WTC11 (cell line): ENCODE measurements around the gene ATL1. TPM values are rescaled to one million over a fixed set of nuclear protein-coding genes. Genes with fewer than 3 reads are reported as not detected.

ENCODE experiments used
- ATAC-seq: fragments of 200-7000 bp; cut with Tn5 transposase; 2 replicates; pipeline ENCODE4 v1.10.0; 2021; ENCODE audit warnings: mild to moderate bottlenecking, moderate library complexity
- CTCF ChIA-PET: fragments of 300-600 bp; sonication (Branson Sonifier 250); formaldehyde crosslinking; loops from one replicate; lab custom pipeline; 2021; ENCODE audit warnings: antibody characterized with exemption; lab: Charles Lee
- POLR2A ChIA-PET: fragments of 350-600 bp; sonication (Branson Sonifier 250); formaldehyde crosslinking; loops from one replicate; lab custom pipeline; 2021; ENCODE audit warnings: antibody characterized with exemption; lab: Charles Lee
- DNase-seq: peaks from one replicate; pipeline ENCODE4 v3.0.0; 2021; ENCODE audit warnings: low spot score
- H3K27ac Mint-ChIP-seq: 2 replicates; pipeline ENCODE4 v1.8.0; 2021; ENCODE audit warnings: mixed read lengths
- H3K27me3 Mint-ChIP-seq: 2 replicates; pipeline ENCODE4 v1.8.0; 2021; ENCODE audit warnings: low read depth, mild to moderate bottlenecking, moderate library complexity, mixed read lengths
- H3K36me3 Mint-ChIP-seq: 2 replicates; pipeline ENCODE4 v1.8.0; 2021; ENCODE audit warnings: mixed read lengths
- H3K4me1 Mint-ChIP-seq: 2 replicates; pipeline ENCODE4 v1.8.0; 2022; ENCODE audit warnings: mixed read lengths
- H3K4me3 Mint-ChIP-seq: 2 replicates; pipeline ENCODE4 v1.8.0; 2021; ENCODE audit warnings: mild to moderate bottlenecking, moderate library complexity, mixed read lengths
- H3K9me3 Mint-ChIP-seq: 2 replicates; pipeline ENCODE4 v1.8.0; 2021; ENCODE audit warnings: mixed read lengths
- ATF2 ChIP-seq: sonication (generic); formaldehyde crosslinking; IDR thresholded peaks from 2 replicates; pipeline ENCODE4 v1.8.1; 2022; ENCODE audit warnings: low read depth, missing genetic modification reagents, borderline replicate concordance
- ATF6 ChIP-seq: sonication (generic); formaldehyde crosslinking; IDR thresholded peaks from 2 replicates; pipeline ENCODE4 v1.8.1; 2023; ENCODE audit warnings: mild to moderate bottlenecking, missing genetic modification reagents
- CDX4 ChIP-seq: fragments of 250-450 bp; sonication (Bioruptor Pico); IDR thresholded peaks from 2 replicates; pipeline ENCODE4 v1.9.0; 2021; ENCODE audit warnings: moderate library complexity, mild to moderate bottlenecking, inconsistent platforms, borderline replicate concordance
- CREB1 ChIP-seq: sonication (generic); formaldehyde crosslinking; IDR thresholded peaks from 2 replicates; pipeline ENCODE4 v1.8.0; 2023; ENCODE audit warnings: mild to moderate bottlenecking, missing genetic modification reagents
- CREM ChIP-seq: sonication (generic); formaldehyde crosslinking; IDR thresholded peaks from 2 replicates; pipeline ENCODE4 v1.8.1; 2022; ENCODE audit warnings: mild to moderate bottlenecking, missing genetic modification reagents, moderate library complexity
- E2F4 ChIP-seq: sonication (generic); formaldehyde crosslinking; IDR thresholded peaks from 2 replicates; pipeline ENCODE4 v1.8.1; 2022; ENCODE audit warnings: low read depth, mild to moderate bottlenecking, moderate library complexity, missing genetic modification reagents, borderline replicate concordance
- ESRRA ChIP-seq: sonication (generic); formaldehyde crosslinking; IDR thresholded peaks from 2 replicates; pipeline ENCODE4 v1.8.1; 2022; ENCODE audit warnings: mild to moderate bottlenecking, missing genetic modification reagents, borderline replicate concordance
- FOXP4 ChIP-seq: sonication (generic); formaldehyde crosslinking; IDR thresholded peaks from 2 replicates; pipeline ENCODE4 v1.8.0; 2022; ENCODE audit warnings: mild to moderate bottlenecking, missing genetic modification reagents
- KAT7 ChIP-seq: sonication (generic); formaldehyde crosslinking; IDR thresholded peaks from 2 replicates; pipeline ENCODE4 v1.8.1; 2023; ENCODE audit warnings: missing genetic modification reagents, mild to moderate bottlenecking, borderline replicate concordance
- MAX ChIP-seq: sonication (generic); formaldehyde crosslinking; IDR thresholded peaks from 2 replicates; pipeline ENCODE4 v1.8.0; 2022; ENCODE audit warnings: mild to moderate bottlenecking, missing genetic modification reagents
- NR1H2 ChIP-seq: sonication (generic); formaldehyde crosslinking; IDR thresholded peaks from 2 replicates; pipeline ENCODE4 v1.9.0; 2021; ENCODE audit warnings: mild to moderate bottlenecking, moderate library complexity, missing genetic modification reagents
- PRRX2 ChIP-seq: fragments of 250-450 bp; sonication (Bioruptor Pico); IDR thresholded peaks from 2 replicates; pipeline ENCODE4 v1.8.0; 2021; ENCODE audit warnings: mild to moderate bottlenecking
- STAT6 ChIP-seq: sonication (generic); formaldehyde crosslinking; conservative IDR thresholded peaks from 2 replicates; pipeline ENCODE4 v1.8.1; 2023; ENCODE audit warnings: mild to moderate bottlenecking, low read depth, missing genetic modification reagents, moderate library complexity
- TP53 ChIP-seq: sonication (generic); formaldehyde crosslinking; IDR thresholded peaks from 2 replicates; pipeline ENCODE4 v1.8.1; 2023; ENCODE audit warnings: mild to moderate bottlenecking, missing genetic modification reagents
- USF2 ChIP-seq: sonication (generic); formaldehyde crosslinking; IDR thresholded peaks from 2 replicates; pipeline ENCODE4 v1.8.1; 2023; ENCODE audit warnings: mild to moderate bottlenecking, missing genetic modification reagents, moderate library complexity
- ZBTB43 ChIP-seq: sonication (generic); formaldehyde crosslinking; IDR thresholded peaks from 2 replicates; pipeline ENCODE4 v1.8.1; 2023; ENCODE audit warnings: mild to moderate bottlenecking, missing genetic modification reagents
- ZMAT4 ChIP-seq: fragments of 250-450 bp; sonication (Bioruptor Pico); IDR thresholded peaks from 2 replicates; pipeline ENCODE4 v1.9.0; 2021; ENCODE audit warnings: mild to moderate bottlenecking
- ZNF263 ChIP-seq: sonication (generic); formaldehyde crosslinking; IDR thresholded peaks from 2 replicates; pipeline ENCODE4 v1.8.1; 2022; ENCODE audit warnings: low read depth, mild to moderate bottlenecking, moderate library complexity, missing genetic modification reagents
- total RNA-seq: library from RNA; stranded (reverse); gene quantifications from 3 replicates; pipeline ENCODE4 v1.2.3, GENCODE V29; 2021

ATL1 gene
- total RNA-seq, 1 experiment from 2014 or later, result 3.7 TPM

GRCh38 chr14:50606468-50606867 is 46.5 kb downstream of the ATL1 start (continued):
- TF ChIP-seq USF2 (CRISPR knock-in tag) (no peak), NR1H2 (CRISPR knock-in tag) (no peak), PRRX2 (no peak)

GRCh38 chr14:50607181-50607580 is 47.2 kb downstream of the ATL1 start:
- Mint-ChIP-seq H3K9me3 (no peaks in the 10 kb centered on the region), H3K27me3 (no peaks in the 10 kb centered on the region), H3K4me3 (no peak overlapping the region), H3K27ac (no peak overlapping the region), H3K36me3 (no peaks in the 10 kb centered on the region), H3K4me1 (no peaks in the 10 kb centered on the region)
- ChIA-PET CTCF (interaction anchor here (1.6 kb wide), 1 partner anchor 12 kb away, joined by 5 read pairs; no protein-coding TSS in a partner anchor), POLR2A (no interaction called here)
- no peak for ATAC-seq
- no peak for DNase-seq
- TF ChIP-seq MAX (CRISPR knock-in tag) (no peak), TP53 (CRISPR knock-in tag) (no peak), CDX4 (CRISPR knock-in tag) (no peak), ATF2 (no peak), ZBTB43 (no peak), STAT6 (CRISPR knock-in tag) (no peak), ZNF263 (CRISPR knock-in tag) (no peak), ESRRA (CRISPR knock-in tag) (no peak), FOXP4 (no peak), E2F4 (CRISPR knock-in tag) (no peak), CREM (CRISPR knock-in tag) (no peak), KAT7 (CRISPR knock-in tag) (no peak), USF2 (CRISPR knock-in tag) (no peak), CREB1 (CRISPR knock-in tag) (no peak), ZMAT4 (CRISPR knock-in tag) (no peak), ATF6 (no peak)
